ENCODE data around the gene DENND4B.

DNA sequence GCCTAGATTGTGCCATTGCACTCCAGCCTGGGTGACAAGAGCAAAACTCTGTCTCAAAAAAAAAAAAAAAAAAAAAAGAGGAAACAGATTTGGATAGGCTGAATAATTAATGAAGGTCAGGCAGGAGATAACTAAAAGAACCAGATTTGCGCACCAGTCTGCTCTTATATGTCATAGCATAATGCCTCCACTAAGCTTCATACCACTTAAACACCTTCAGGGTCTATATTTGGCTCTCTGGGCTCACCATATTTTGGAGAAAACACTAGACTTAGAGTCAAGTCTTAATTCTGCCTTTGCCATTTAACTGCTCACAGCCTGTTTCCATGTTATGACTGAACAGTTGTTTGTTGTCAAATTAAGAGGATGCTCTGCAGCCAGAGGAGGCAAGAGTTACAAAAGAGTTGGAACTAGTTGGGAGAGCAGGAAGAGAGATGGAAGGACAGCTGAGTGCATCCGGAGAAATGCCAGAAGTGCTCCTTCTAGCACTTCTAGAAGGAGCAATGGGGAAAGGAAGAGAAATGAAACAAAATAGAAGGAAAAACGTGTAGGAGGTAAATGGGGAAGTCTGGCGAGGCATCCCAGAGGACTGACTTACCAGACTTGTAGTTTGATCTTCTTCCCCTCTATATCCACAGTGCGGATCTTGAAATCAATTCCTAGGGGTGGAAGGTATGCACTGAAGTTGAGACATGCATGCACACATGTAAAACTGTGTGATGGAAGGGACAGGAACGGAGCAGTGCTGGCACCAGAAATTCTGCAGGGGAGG, 37.8 kb upstream of the DENND4B start:
- TF ChIP-seq POLR2AphosphoS5 (IDR thresholded peaks at IDR 0.05; ENCODE audit: borderline replicate concordance, low read depth, low read length) (no peak), EZH2 (IDR thresholded peaks at IDR 0.05) (no peak), FOXP2 (optimal IDR thresholded peaks at IDR 0.05; ENCODE audit: control extremely low read depth, extremely low read length, insufficient read depth) (no peak)
